ENCODE results near the gene SRPK1.

- TF ChIP-seq, protein P1, sequence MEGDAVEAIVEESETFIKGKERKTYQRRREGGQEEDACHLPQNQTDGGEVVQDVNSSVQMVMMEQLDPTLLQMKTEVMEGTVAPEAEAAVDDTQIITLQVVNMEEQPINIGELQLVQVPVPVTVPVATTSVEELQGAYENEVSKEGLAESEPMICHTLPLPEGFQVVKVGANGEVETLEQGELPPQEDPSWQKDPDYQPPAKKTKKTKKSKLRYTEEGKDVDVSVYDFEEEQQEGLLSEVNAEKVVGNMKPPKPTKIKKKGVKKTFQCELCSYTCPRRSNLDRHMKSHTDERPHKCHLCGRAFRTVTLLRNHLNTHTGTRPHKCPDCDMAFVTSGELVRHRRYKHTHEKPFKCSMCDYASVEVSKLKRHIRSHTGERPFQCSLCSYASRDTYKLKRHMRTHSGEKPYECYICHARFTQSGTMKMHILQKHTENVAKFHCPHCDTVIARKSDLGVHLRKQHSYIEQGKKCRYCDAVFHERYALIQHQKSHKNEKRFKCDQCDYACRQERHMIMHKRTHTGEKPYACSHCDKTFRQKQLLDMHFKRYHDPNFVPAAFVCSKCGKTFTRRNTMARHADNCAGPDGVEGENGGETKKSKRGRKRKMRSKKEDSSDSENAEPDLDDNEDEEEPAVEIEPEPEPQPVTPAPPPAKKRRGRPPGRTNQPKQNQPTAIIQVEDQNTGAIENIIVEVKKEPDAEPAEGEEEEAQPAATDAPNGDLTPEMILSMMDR (IDR thresholded peaks at IDR 0.05): no peak
- TF ChIP-seq POLR2A (IDR thresholded peaks at IDR 0.05): no peak
Observed at GRCh38 chr6:35829306-35829705, 91.6 kb downstream of the SRPK1 start.

Data from Peyer's patch (tissue), 4 donors.